IPS-20b (cell line): Measurements from ENCODE around the gene USP16.
"Not testable (repeated sequence)": the region's sequence is repeated elsewhere in the genome, so short reads cannot be mapped to it uniquely, and the experiment has no call there.

Experiments used
- H3K27ac ChIP-seq: one replicate; pipeline ENCODE4 v1.5.1; 2013; ENCODE audit warnings: low read length
- H3K27me3 ChIP-seq: 2 replicates; pipeline ENCODE4 v1.6.1; 2013; ENCODE audit warnings: mild to moderate bottlenecking, low read length, inconsistent platforms; ENCODE audit not compliant: insufficient read depth
- H3K36me3 ChIP-seq: 2 replicates; pipeline ENCODE4 v1.6.1; 2013; ENCODE audit warnings: low read depth, mild to moderate bottlenecking, inconsistent platforms, low read length, moderate library complexity; ENCODE audit not compliant: insufficient read depth
- H3K4me1 ChIP-seq: 2 replicates; pipeline ENCODE4 v1.6.1; 2013; ENCODE audit warnings: mild to moderate bottlenecking, control low read depth, inconsistent platforms, low read length, moderate library complexity; ENCODE audit not compliant: insufficient read depth
- H3K4me3 ChIP-seq: 2 replicates; pipeline ENCODE4 v1.5.1; 2013; ENCODE audit warnings: mild to moderate bottlenecking, low read length, inconsistent platforms
- H3K9ac ChIP-seq: 2 replicates; pipeline ENCODE4 v1.6.1; 2013; ENCODE audit warnings: low read depth, mild to moderate bottlenecking, inconsistent platforms, low read length, moderate library complexity
- H3K9me3 ChIP-seq: 2 replicates; pipeline ENCODE4 v1.6.1; 2013; ENCODE audit warnings: mild to moderate bottlenecking, low read depth, low read length, inconsistent platforms; ENCODE audit not compliant: insufficient read depth

USP16 gene

GRCh38 chr21:29007135-29007534 is 17.3 kb upstream of the USP16 start:
- Histone ChIP-seq H3K9me3 (no peaks in the 10 kb centered on the region), H3K4me1 (no peaks in the 10 kb centered on the region), H3K9ac (no peak overlapping the region), H3K27me3 (no peaks in the 10 kb centered on the region), H3K4me3 (no peak overlapping the region), H3K36me3 (peaks cover 16% of the 10 kb centered on the region; the same call in 1 of the 2 replicates), H3K27ac (no peak overlapping the region)

GRCh38 chr21:29007810-29008209 is 16.7 kb upstream of the USP16 start:
- H3K9me3 ChIP-seq, result no peaks in the 10 kb centered on the region
- H3K4me3 ChIP-seq, result no peak overlapping the region
- no peak overlapping the region for H3K27ac ChIP-seq
- no peaks in the 10 kb centered on the region for H3K4me1 ChIP-seq
- peaks cover 16% of the 10 kb centered on the region; the same call in 1 of the 2 replicates for H3K36me3 ChIP-seq
- H3K27me3 ChIP-seq, result no peaks in the 10 kb centered on the region
- H3K9ac ChIP-seq, result no peak overlapping the region

- Histone ChIP-seq H3K36me3 (peaks cover 16% of the 10 kb centered on the region; the same call in 1 of the 2 replicates), H3K4me3 (no peak overlapping the region), H3K27me3 (no peaks in the 10 kb centered on the region), H3K9me3 (no peaks in the 10 kb centered on the region), H3K9ac (no peak overlapping the region), H3K27ac (no peak overlapping the region), H3K4me1 (no peaks in the 10 kb centered on the region)
Measured at GRCh38 chr21:29008367-29008766, 16.1 kb upstream of the USP16 start.

GRCh38 chr21:29011236-29011635 is 13.2 kb upstream of the USP16 start:
- H3K36me3 ChIP-seq, result peaks cover 16% of the 10 kb centered on the region; the same call in 1 of the 2 replicates
- H3K9me3 ChIP-seq, H3K4me1 ChIP-seq, H3K27me3 ChIP-seq, H3K9ac ChIP-seq, H3K4me3 ChIP-seq, H3K27ac ChIP-seq: not testable (repeated sequence)

GRCh38 chr21:29017639-29018237 is 6.7 kb upstream of the USP16 start:
- H3K27me3 ChIP-seq, result no peaks in the 10 kb centered on the region
- peak overlapping the region; percentile 96 for H3K4me3 ChIP-seq
- H3K27ac ChIP-seq, result no peak overlapping the region
- no peaks in the 10 kb centered on the region for H3K9me3 ChIP-seq
- H3K9ac ChIP-seq, result peak overlapping the region; percentile 98; the same call in 1 of the 2 replicates
- H3K36me3 ChIP-seq, result no peaks in the 10 kb centered on the region
- H3K4me1 ChIP-seq, result peaks cover 4% of the 10 kb centered on the region; the same call in 1 of the 2 replicates

GRCh38 chr21:29018540-29018939 is 5.9 kb upstream of the USP16 start:
- no peaks in the 10 kb centered on the region for H3K27me3 ChIP-seq
- peak overlapping the region; percentile 96 for H3K4me3 ChIP-seq
- no peaks in the 10 kb centered on the region for H3K9me3 ChIP-seq
- H3K36me3 ChIP-seq, result no peaks in the 10 kb centered on the region
- peak overlapping the region; percentile 93 for H3K27ac ChIP-seq
- peaks cover 4% of the 10 kb centered on the region; the same call in 1 of the 2 replicates for H3K4me1 ChIP-seq
- H3K9ac ChIP-seq, result peak overlapping the region; percentile 98

- peaks cover 4% of the 10 kb centered on the region; the same call in 1 of the 2 replicates for H3K4me1 ChIP-seq
- no peaks in the 10 kb centered on the region for H3K9me3 ChIP-seq
- no peak overlapping the region for H3K27ac ChIP-seq
- H3K9ac ChIP-seq, result no peak overlapping the region
- H3K36me3 ChIP-seq, result no peaks in the 10 kb centered on the region
- H3K27me3 ChIP-seq, result no peaks in the 10 kb centered on the region
- no peak overlapping the region for H3K4me3 ChIP-seq
Measured at GRCh38 chr21:29022166-29022565, 2.3 kb upstream of the USP16 start.

GRCh38 chr21:29025328-29025713 is 853 bp downstream of the USP16 start:
- Histone ChIP-seq H3K9ac (peak overlapping the region; percentile 94; the same call in 1 of the 2 replicates), H3K9me3 (no peaks in the 10 kb centered on the region), H3K4me1 (no peaks in the 10 kb centered on the region), H3K36me3 (peaks cover 16% of the 10 kb centered on the region), H3K4me3 (peak overlapping the region; percentile 83), H3K27ac (no peak overlapping the region), H3K27me3 (no peaks in the 10 kb centered on the region)

GRCh38 chr21:29029524-29029923 is 5.1 kb downstream of the USP16 start:
- Histone ChIP-seq H3K4me3 (no peak overlapping the region), H3K36me3 (peaks cover 56% of the 10 kb centered on the region), H3K9ac (no peak overlapping the region), H3K9me3 (no peaks in the 10 kb centered on the region), H3K27ac (no peak overlapping the region), H3K4me1 (no peaks in the 10 kb centered on the region), H3K27me3 (no peaks in the 10 kb centered on the region)

- peaks cover 69% of the 10 kb centered on the region for H3K36me3 ChIP-seq
- no peak overlapping the region for H3K9ac ChIP-seq
- no peak overlapping the region for H3K27ac ChIP-seq
- H3K27me3 ChIP-seq, result no peaks in the 10 kb centered on the region
- no peak overlapping the region for H3K4me3 ChIP-seq
- H3K4me1 ChIP-seq, result no peaks in the 10 kb centered on the region
- H3K9me3 ChIP-seq, result no peaks in the 10 kb centered on the region
Measured at GRCh38 chr21:29030909-29031308, 6.4 kb downstream of the USP16 start.

- Histone ChIP-seq H3K9ac (no peak overlapping the region), H3K4me3 (no peak overlapping the region), H3K27me3 (no peaks in the 10 kb centered on the region), H3K27ac (no peak overlapping the region), H3K4me1 (no peaks in the 10 kb centered on the region), H3K36me3 (peaks cover 93% of the 10 kb centered on the region), H3K9me3 (no peaks in the 10 kb centered on the region)
Measured at GRCh38 chr21:29033301-29033700, 8.8 kb downstream of the USP16 start.

- Histone ChIP-seq H3K9me3 (no peaks in the 10 kb centered on the region), H3K27me3 (no peaks in the 10 kb centered on the region), H3K4me1 (no peaks in the 10 kb centered on the region), H3K36me3 (peaks cover 94% of the 10 kb centered on the region), H3K27ac (no peak overlapping the region), H3K9ac (no peak overlapping the region), H3K4me3 (no peak overlapping the region)
Measured at GRCh38 chr21:29033871-29034270, 9.4 kb downstream of the USP16 start.
